Upper lobe of right lung (tissue), 1 donor: ENCODE data around the gene TENT4A. TPM values are rescaled to one million over a fixed set of nuclear protein-coding genes. Genes with fewer than 3 reads are reported as not detected.

Source experiments
- ATAC-seq: fragments of 200-7000 bp; cut with Tn5 transposase; one replicate; pipeline ENCODE4 v1.9.1; 2020; ENCODE audit warnings: mild to moderate bottlenecking, moderate library complexity
- DNase-seq: peaks from one replicate; pipeline ENCODE4 v3.0.0-alpha.2; 2020
- H3K27ac ChIP-seq: fragments of 200-600 bp; one replicate; pipeline ENCODE4 v1.8.0; 2022
- H3K27me3 ChIP-seq: fragments of 200-600 bp; one replicate; pipeline ENCODE4 v1.8.0; 2022; ENCODE audit warnings: mild to moderate bottlenecking
- H3K36me3 ChIP-seq: fragments of 200-600 bp; one replicate; pipeline ENCODE4 v1.8.0; 2022
- H3K4me1 ChIP-seq: fragments of 200-600 bp; one replicate; pipeline ENCODE4 v1.8.0; 2022
- H3K4me3 ChIP-seq: fragments of 200-600 bp; one replicate; pipeline ENCODE4 v1.8.0; 2022; ENCODE audit warnings: mild to moderate bottlenecking
- H3K9me3 ChIP-seq: fragments of 200-600 bp; one replicate; pipeline ENCODE4 v1.8.0; 2022
- intact Hi-C: fragments of 100-400 bp; cut with DNase I; formaldehyde crosslinking; loops from one replicate; pipeline ENCODE4 v1.11.0; 2022
- total RNA-seq: library from RNA; stranded (reverse); fragmentation: NEBNext Ultra II Directional; extraction: Animal tissue kit (Norgen Biotek cat#: 25700); gene quantifications from one replicate; pipeline ENCODE4 v1.2.1, GENCODE V29; 2021
- TF ChIP-seq, protein P1 (sequence below): fragments of 200-600 bp; IDR thresholded peaks from one replicate; pipeline ENCODE4 v1.8.0; 2022; ENCODE audit warnings: antibody characterized with exemption
- donor health status: DM: no; HTN: yes; CAD: no; lungs with severe emphysema.

The TENT4A gene
- total RNA-seq, 1 donor from 2014 or later: 19.9 TPM

DNA sequence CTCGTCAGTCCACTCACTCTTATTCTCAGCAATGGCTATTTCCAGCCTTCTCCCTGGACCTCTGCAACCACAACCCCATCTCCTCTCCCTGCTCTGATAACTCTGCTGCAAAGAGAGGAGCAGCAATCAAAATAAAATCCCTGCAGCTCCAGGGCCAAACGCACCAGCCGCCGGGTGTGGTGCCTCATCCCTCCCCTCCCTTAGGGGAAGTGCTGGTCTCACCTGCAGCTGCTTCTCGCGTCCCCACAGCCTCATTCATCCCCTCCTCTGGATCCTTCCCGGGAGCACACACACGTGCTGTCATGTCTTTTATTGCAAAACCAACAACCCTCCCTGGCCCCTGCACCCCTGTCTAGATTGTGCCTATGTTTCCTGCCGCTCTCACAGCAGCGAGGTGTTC lies 77.8 kb downstream of the TENT4A start:
- H3K4me1 ChIP-seq: no peaks in the 10 kb centered on the region
- no peaks in the 10 kb centered on the region for H3K9me3 ChIP-seq
- TF ChIP-seq, protein P1, sequence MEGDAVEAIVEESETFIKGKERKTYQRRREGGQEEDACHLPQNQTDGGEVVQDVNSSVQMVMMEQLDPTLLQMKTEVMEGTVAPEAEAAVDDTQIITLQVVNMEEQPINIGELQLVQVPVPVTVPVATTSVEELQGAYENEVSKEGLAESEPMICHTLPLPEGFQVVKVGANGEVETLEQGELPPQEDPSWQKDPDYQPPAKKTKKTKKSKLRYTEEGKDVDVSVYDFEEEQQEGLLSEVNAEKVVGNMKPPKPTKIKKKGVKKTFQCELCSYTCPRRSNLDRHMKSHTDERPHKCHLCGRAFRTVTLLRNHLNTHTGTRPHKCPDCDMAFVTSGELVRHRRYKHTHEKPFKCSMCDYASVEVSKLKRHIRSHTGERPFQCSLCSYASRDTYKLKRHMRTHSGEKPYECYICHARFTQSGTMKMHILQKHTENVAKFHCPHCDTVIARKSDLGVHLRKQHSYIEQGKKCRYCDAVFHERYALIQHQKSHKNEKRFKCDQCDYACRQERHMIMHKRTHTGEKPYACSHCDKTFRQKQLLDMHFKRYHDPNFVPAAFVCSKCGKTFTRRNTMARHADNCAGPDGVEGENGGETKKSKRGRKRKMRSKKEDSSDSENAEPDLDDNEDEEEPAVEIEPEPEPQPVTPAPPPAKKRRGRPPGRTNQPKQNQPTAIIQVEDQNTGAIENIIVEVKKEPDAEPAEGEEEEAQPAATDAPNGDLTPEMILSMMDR: no peak
- H3K27me3 ChIP-seq: peaks cover 8% of the 10 kb centered on the region
- ATAC-seq (no peak), DNase-seq (no peak)
- intact Hi-C loops: no loop called here
- no peak overlapping the region for H3K4me3 ChIP-seq
- H3K27ac ChIP-seq: no peak overlapping the region
- no peaks in the 10 kb centered on the region for H3K36me3 ChIP-seq

DNA sequence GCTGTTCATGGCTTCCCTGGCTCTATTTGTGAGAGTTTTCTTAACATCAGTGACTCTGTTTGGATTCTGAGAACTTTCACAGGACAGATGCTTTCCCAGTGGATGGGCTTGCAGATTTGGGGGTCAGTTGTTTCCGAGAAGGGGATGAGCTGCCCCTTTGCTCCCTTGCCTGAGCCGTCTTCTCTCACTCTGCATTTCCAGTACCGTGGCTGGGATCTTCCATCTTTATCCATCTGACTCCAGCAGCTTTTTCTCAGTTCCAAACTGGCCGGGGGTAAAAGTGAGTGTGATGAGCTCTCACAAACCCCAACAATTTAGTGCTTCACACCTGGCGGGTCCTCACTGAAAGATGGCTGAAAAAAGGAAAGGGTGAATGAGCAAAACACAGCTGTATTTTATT lies 79.1 kb downstream of the TENT4A start:
- ATAC-seq: no peak
- intact Hi-C loops: no loop called here
- peaks cover 8% of the 10 kb centered on the region for H3K27me3 ChIP-seq

DNA sequence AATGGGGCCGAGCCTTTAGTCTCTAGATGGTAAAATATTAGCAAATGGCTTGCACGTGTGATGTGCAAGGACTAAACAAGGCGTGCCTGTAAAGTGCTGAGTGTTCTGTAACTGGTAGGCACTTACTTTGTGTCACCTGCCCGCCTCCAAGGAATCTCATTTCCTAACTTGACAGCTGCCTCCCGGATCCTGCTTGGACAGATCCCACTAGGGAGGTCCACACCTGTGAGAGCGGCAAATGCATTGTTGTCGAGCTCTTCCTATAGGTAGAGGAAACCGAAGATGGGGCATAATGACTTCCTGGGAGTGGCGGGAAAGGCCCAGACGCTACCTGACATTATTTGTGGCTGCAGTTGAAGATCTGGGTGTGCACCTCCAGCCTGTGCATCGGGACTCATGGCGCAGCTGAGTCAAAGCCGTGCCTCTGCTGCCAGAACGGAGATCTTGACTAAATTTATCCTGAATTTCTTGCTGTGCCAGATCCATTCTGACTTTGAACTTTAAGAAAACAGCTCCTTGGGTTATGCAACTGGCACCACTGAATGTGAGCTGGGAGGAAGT lies 79.8 kb downstream of the TENT4A start:
- Histone ChIP-seq H3K27ac (no peak overlapping the region), H3K36me3 (no peaks in the 10 kb centered on the region), H3K9me3 (no peaks in the 10 kb centered on the region), H3K27me3 (peaks cover 8% of the 10 kb centered on the region), H3K4me3 (no peak overlapping the region), H3K4me1 (no peaks in the 10 kb centered on the region)
- intact Hi-C loops: no loop called here
- ATAC-seq (peak; percentile 55), DNase-seq (no peak)
- TF ChIP-seq, protein P1: no peak

More for the DNA sequence above, 79.1 kb downstream of the TENT4A start:
- DNase-seq: no peak
- TF ChIP-seq, protein P1: no peak
- H3K9me3 ChIP-seq: no peaks in the 10 kb centered on the region
- H3K36me3 ChIP-seq: no peaks in the 10 kb centered on the region
- no peak overlapping the region for H3K27ac ChIP-seq
- no peak overlapping the region for H3K4me3 ChIP-seq
- H3K4me1 ChIP-seq: no peaks in the 10 kb centered on the region

DNA sequence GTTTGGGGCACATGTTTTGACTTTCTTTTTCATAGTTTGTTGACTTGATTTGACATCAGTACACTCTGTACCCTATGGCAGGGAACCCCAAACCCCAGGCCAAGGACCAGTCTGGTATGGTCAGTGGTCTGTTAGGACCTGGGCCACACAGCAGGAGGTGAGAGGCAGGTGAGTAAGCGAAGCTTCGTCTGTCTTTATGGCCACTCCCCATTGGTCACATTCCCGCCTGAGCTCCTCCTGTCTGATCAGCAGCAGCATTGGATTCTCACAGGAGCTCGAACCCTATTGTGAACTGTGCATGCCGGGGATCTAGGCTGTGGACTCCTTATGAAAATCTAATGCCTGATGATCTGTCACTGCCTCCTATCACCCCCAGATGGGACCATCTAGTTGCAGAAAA lies 88.0 kb downstream of the TENT4A start:
- ATAC-seq: no peak

DNA sequence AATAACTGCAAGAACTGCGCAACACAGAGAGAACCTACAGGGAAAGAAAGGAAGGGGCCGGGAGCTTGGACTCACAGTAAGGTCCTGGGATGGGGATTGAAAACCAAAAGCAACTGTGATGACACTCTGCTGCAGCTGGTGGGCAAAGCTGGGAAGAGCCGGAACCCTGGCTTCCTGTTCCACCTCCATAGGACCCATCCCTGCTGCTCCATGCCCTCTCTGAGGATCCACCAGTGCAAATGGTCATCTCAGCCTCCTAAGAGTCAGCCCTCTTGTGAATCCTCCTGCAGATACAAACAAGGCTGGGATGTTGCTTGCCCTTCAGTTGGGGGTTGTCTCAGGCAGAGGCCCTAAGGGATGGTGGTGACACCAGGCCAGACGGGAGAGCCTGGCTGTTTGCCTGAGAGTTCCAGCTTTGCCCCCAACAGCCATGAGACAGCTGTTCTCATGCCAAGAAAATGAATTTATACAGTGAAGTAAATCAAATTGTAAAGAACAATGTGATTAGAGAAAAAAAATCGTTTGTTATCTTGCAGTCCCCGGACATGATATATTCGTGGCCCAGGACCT lies 90.8 kb downstream of the TENT4A start:
- no peak overlapping the region for H3K27ac ChIP-seq
- no peaks in the 10 kb centered on the region for H3K27me3 ChIP-seq
- H3K4me1 ChIP-seq: no peaks in the 10 kb centered on the region
- DNase-seq (no peak), ATAC-seq (no peak)
- intact Hi-C loops: no loop called here
- H3K9me3 ChIP-seq: peaks cover 9% of the 10 kb centered on the region
- no peaks in the 10 kb centered on the region for H3K36me3 ChIP-seq
- H3K4me3 ChIP-seq: no peak overlapping the region
- TF ChIP-seq, protein P1: no peak

More for the DNA sequence above, 88.0 kb downstream of the TENT4A start:
- no peak overlapping the region for H3K4me3 ChIP-seq
- DNase-seq: no peak
- H3K4me1 ChIP-seq: no peaks in the 10 kb centered on the region
- H3K27ac ChIP-seq: no peak overlapping the region
- intact Hi-C loops: no loop called here
- TF ChIP-seq, protein P1: no peak
- no peaks in the 10 kb centered on the region for H3K27me3 ChIP-seq
- H3K9me3 ChIP-seq: no peaks in the 10 kb centered on the region
- no peaks in the 10 kb centered on the region for H3K36me3 ChIP-seq
